ENCODE data around the gene TCL1A. TPM values are rescaled to one million over a fixed set of nuclear protein-coding genes. Genes with fewer than 3 reads are reported as not detected.

Gene TCL1A
- total and polyA plus RNA-seq, 10 of the 15 experiments (the other 5 are each of a cell fraction or from before 2014, with no cell fraction given): 5.9 to 283 (median 113) TPM

DNA sequence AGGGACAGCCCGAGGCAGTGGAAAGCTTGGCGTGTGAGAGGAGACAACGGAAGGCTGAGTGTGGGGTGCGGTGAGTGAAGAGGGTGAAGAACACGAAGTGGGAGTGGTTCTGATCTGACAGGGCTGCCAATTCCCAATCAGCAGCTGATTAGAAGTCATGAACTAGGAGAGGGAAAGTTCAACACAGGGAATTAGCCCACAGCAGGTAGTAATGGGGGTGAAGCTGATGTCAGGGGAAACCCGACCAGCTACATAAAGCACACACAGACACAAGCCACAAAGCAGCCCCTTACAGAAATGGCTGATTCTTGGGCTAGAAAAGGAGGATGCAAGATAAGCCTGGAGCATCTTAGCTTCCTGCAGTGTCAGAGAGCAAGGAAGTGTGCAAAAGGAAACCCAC is 47.5 kb upstream of the TCL1A start:
- Histone ChIP-seq H2AFZ (ENCODE audit: control insufficient read depth, low read depth, low read length) (no peak overlapping the region), H3K4me3 (no peak overlapping the region), H3K4me1 (ENCODE audit: control insufficient read depth, insufficient read depth, low read length) (no peaks in the 10 kb centered on the region), H4K20me1 (ENCODE audit: control insufficient read depth, insufficient read depth) (no peaks in the 10 kb centered on the region), H3K27ac (ENCODE audit: control insufficient read depth, insufficient read depth) (no peak overlapping the region), H3K4me2 (ENCODE audit: control insufficient read depth, insufficient read depth) (no peak overlapping the region), H3K27me3 (replicated peaks in 1 of 2; ENCODE audit: control insufficient read depth in 2 of 2, insufficient read depth in 2 of 2, low read length in 1 of 2) (no peaks in the 10 kb centered on the region; a peak in 1 of 4 replicates), H3K9me3 (replicated peaks; ENCODE audit: control insufficient read depth, insufficient read depth, low read length) (no peaks in the 10 kb centered on the region), H3K9ac (ENCODE audit: control insufficient read depth, insufficient read depth, low read length) (no peak overlapping the region), H3K36me3 (ENCODE audit: control insufficient read depth in 2 of 2, insufficient read depth in 2 of 2, low read length in 1 of 2) (no peaks in the 10 kb centered on the region), H3K79me2 (ENCODE audit: control insufficient read depth, insufficient read depth, low read length) (no peaks in the 10 kb centered on the region)
- CTCF ChIA-PET: interaction anchor here (0.7 to 2.1 kb wide), 2 partner anchors 10 to 12 kb away, joined by 3 to 6 read pairs; no protein-coding TSS in a partner anchor
- no peak for FAIRE-seq
- RAD21 ChIA-PET (ENCODE audit: unreplicated experiment): no interaction called here
- DNase-seq (ENCODE audit: low read depth, low spot score): no peak
- in situ Hi-C loops (cut with MboI): no loop called here
- BruUV-seq (replicated peaks): no TSS peak
- SMC1A ChIA-PET (ENCODE audit: uncharacterized antibody, unreplicated experiment): interaction anchor here (1.2 kb wide), 1 partner anchor 200 kb away, joined by 3 read pairs; no protein-coding TSS in a partner anchor
- no peak for ATAC-seq
- WGBS (ENCODE audit: insufficient coverage, insufficient replicate concordance, low lambda C conversion rate, missing lambda C conversion rate): 56% methylated on average over 6 of the region's 6 CpGs
- TF ChIP-seq, protein P1, sequence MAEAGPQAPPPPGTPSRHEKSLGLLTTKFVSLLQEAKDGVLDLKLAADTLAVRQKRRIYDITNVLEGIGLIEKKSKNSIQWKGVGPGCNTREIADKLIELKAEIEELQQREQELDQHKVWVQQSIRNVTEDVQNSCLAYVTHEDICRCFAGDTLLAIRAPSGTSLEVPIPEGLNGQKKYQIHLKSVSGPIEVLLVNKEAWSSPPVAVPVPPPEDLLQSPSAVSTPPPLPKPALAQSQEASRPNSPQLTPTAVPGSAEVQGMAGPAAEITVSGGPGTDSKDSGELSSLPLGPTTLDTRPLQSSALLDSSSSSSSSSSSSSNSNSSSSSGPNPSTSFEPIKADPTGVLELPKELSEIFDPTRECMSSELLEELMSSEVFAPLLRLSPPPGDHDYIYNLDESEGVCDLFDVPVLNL (IDR thresholded peaks at IDR 0.05; ENCODE audit: low read depth, low read length): no peak
- TF ChIP-seq EED (IDR thresholded peaks at IDR 0.05; ENCODE audit: low read depth): no peak
- no peak for TF ChIP-seq HCFC1 (IDR thresholded peaks at IDR 0.05; ENCODE audit: low read length)
- TF ChIP-seq STAT1 (conservative IDR thresholded peaks at IDR 0.05): no peak
- no peak for TF ChIP-seq MYB (IDR thresholded peaks at IDR 0.05; ENCODE audit: borderline replicate concordance, low read depth, low read length)
- TF ChIP-seq NBN (IDR thresholded peaks at IDR 0.05): no peak
- no peak for TF ChIP-seq TAF1 (IDR thresholded peaks at IDR 0.05; ENCODE audit: borderline replicate concordance, low read depth, low read length)
- no peak for TF ChIP-seq SUPT20H (IDR thresholded peaks at IDR 0.05; ENCODE audit: borderline replicate concordance, control insufficient read depth, low read depth, low read length)
- TF ChIP-seq CREM (IDR thresholded peaks at IDR 0.05; ENCODE audit: low read depth): no peak
- TF ChIP-seq, protein P2, sequence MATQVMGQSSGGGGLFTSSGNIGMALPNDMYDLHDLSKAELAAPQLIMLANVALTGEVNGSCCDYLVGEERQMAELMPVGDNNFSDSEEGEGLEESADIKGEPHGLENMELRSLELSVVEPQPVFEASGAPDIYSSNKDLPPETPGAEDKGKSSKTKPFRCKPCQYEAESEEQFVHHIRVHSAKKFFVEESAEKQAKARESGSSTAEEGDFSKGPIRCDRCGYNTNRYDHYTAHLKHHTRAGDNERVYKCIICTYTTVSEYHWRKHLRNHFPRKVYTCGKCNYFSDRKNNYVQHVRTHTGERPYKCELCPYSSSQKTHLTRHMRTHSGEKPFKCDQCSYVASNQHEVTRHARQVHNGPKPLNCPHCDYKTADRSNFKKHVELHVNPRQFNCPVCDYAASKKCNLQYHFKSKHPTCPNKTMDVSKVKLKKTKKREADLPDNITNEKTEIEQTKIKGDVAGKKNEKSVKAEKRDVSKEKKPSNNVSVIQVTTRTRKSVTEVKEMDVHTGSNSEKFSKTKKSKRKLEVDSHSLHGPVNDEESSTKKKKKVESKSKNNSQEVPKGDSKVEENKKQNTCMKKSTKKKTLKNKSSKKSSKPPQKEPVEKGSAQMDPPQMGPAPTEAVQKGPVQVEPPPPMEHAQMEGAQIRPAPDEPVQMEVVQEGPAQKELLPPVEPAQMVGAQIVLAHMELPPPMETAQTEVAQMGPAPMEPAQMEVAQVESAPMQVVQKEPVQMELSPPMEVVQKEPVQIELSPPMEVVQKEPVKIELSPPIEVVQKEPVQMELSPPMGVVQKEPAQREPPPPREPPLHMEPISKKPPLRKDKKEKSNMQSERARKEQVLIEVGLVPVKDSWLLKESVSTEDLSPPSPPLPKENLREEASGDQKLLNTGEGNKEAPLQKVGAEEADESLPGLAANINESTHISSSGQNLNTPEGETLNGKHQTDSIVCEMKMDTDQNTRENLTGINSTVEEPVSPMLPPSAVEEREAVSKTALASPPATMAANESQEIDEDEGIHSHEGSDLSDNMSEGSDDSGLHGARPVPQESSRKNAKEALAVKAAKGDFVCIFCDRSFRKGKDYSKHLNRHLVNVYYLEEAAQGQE (IDR thresholded peaks at IDR 0.05; ENCODE audit: low read depth, low read length): no peak
- TF ChIP-seq POLR2AphosphoS5 (IDR thresholded peaks at IDR 0.05; ENCODE audit: low read length): no peak
- no peak for TF ChIP-seq GATAD2B (conservative IDR thresholded peaks at IDR 0.05; ENCODE audit: low read depth)
- no peak for TF ChIP-seq CEBPB (IDR thresholded peaks at IDR 0.05; ENCODE audit: borderline replicate concordance in 1 of 2, low read depth in 2 of 2, low read length in 2 of 2)
- TF ChIP-seq SMARCA5 (IDR thresholded peaks at IDR 0.05): no peak
- no peak for TF ChIP-seq SMAD5 (IDR thresholded peaks at IDR 0.05; ENCODE audit: low read depth)
- POLR2A ChIA-PET: no interaction called here
- intact Hi-C loops (cut with micrococcal nuclease; ENCODE audit: unreplicated experiment): no loop called here

Data from GM12878 (cell line).